Measurements from ENCODE around the gene ZCCHC14. TPM values are rescaled to one million over a fixed set of nuclear protein-coding genes. Genes with fewer than 3 reads are reported as not detected.
"Not testable (repeated sequence)": the region's sequence is repeated elsewhere in the genome, so short reads cannot be mapped to it uniquely, and the experiment has no call there.

The ZCCHC14 gene
- total RNA-seq, 2 experiments from 2014 or later: 4.6 to 5.9 TPM

DNA sequence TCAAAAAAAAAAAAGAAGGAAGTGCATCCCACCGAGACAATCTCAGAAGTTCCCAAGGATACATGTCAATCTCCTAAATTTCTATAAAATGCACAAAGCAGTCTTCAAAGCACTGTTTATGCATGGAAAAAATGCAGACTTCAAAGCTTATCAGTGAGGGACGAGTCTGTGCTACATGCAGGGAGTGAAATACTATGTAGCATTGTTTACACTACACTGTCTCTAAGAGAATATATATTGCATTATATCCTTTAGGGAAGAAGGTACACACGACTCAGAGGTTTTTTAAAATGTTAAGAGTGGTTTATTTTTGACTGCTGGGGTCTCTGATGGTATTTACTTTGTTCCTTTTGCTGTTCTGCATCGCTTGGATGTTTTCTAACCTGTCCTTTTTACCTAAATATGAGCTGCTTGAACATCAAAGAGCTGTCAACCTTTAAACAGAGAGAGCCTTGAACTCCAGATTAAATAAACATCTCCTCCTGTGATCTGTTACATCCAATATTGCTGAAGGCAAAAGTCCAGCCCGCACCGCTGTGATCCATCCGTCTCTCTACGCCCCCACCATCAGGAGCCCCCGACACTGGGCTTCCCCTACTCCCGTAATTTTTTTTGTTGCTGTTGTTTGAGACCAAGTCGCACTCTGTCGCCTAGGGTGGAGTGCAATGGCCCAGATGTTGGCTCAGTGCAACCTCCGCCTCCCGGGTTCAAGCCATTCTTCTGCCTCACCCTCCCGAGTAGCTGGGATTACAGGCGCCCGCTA, 110.6 kb downstream of the ZCCHC14 start:
- no peak for DNase-seq
- intact Hi-C loops (cut with micrococcal nuclease): no loop called here
- Mint-ChIP-seq H3K9me3 (no peaks in the 10 kb centered on the region), H3K27me3 (peaks cover 2% of the 10 kb centered on the region), H3K27ac (peak overlapping the region; percentile 94), H3K4me1 (ENCODE audit: low read depth) (peaks cover 45% of the 10 kb centered on the region), H3K4me3 (peak overlapping the region; percentile 77), H3K36me3 (ENCODE audit: low read depth) (peaks cover 23% of the 10 kb centered on the region)
- TF ChIP-seq, protein P1, sequence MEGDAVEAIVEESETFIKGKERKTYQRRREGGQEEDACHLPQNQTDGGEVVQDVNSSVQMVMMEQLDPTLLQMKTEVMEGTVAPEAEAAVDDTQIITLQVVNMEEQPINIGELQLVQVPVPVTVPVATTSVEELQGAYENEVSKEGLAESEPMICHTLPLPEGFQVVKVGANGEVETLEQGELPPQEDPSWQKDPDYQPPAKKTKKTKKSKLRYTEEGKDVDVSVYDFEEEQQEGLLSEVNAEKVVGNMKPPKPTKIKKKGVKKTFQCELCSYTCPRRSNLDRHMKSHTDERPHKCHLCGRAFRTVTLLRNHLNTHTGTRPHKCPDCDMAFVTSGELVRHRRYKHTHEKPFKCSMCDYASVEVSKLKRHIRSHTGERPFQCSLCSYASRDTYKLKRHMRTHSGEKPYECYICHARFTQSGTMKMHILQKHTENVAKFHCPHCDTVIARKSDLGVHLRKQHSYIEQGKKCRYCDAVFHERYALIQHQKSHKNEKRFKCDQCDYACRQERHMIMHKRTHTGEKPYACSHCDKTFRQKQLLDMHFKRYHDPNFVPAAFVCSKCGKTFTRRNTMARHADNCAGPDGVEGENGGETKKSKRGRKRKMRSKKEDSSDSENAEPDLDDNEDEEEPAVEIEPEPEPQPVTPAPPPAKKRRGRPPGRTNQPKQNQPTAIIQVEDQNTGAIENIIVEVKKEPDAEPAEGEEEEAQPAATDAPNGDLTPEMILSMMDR (IDR thresholded peaks at IDR 0.05): no peak
- ChIA-PET POLR2A (interaction anchor here (0.9 to 4.5 kb wide), 6 partner anchors 8 to 65 kb away, joined by 3 to 34 read pairs (median 5); partner anchors contain the start of genes C16orf95 and MAP1LC3B), CTCF (interaction anchor here (0.7 to 5.4 kb wide), 7 partner anchors 12 to 489 kb away, joined by 3 to 32 read pairs (median 3); partner anchors contain the start of gene C16orf95)
- no peak for ATAC-seq

DNA sequence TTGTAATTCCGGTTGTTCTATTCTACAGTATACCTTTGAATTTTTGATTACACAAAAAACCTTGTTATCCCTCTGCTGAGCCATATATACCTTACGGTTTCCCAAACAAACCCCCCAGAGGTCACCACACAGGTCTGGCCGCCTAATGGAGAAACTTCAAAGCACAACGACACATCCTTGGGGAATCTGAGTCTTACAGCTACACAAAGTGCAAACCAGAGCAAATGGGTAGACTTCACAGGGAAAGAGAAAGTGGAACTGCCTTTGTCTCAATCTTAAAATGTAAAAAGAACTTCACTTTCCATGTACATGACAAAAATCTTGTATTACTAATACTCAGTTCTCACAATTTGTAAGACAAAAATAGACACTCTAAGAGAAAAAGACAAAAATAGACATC, 111.9 kb downstream of the ZCCHC14 start:
- Mint-ChIP-seq H3K9me3 (no peaks in the 10 kb centered on the region), H3K27ac (peak overlapping the region; percentile 86), H3K36me3 (ENCODE audit: low read depth) (peaks cover 29% of the 10 kb centered on the region), H3K4me1 (ENCODE audit: low read depth) (peaks cover 48% of the 10 kb centered on the region), H3K4me3 (peak overlapping the region; percentile 77), H3K27me3 (peaks cover 2% of the 10 kb centered on the region)
- intact Hi-C loops (cut with micrococcal nuclease): no loop called here
- ChIA-PET CTCF (interaction anchor here (5.4 kb wide), 1 partner anchor 14 kb away, joined by 32 read pairs; no protein-coding TSS in a partner anchor), POLR2A (interaction anchor here (1.1 to 4.5 kb wide), 3 partner anchors 49 to 111 kb away, joined by 3 to 32 read pairs (median 3); partner anchors contain the start of gene C16orf95)
- ATAC-seq: no peak
- TF ChIP-seq, protein P1 (IDR thresholded peaks at IDR 0.05): no peak
- no peak for DNase-seq

GRCh38 chr16:87380403-87380802, 112.4 kb downstream of the ZCCHC14 start:
- ChIA-PET POLR2A (interaction anchor here (0.5 to 4.5 kb wide), 3 partner anchors 48 to 330 kb away, joined by 3 to 32 read pairs (median 3); partner anchors contain the start of gene C16orf95), CTCF (no interaction called here)
- TF ChIP-seq, protein P1 (IDR thresholded peaks at IDR 0.05): no peak
- Mint-ChIP-seq H3K27me3 (peaks cover 2% of the 10 kb centered on the region), H3K4me3 (peak overlapping the region; percentile 77), H3K36me3 (ENCODE audit: low read depth) (peaks cover 32% of the 10 kb centered on the region), H3K4me1 (ENCODE audit: low read depth) (peaks cover 53% of the 10 kb centered on the region), H3K27ac (peak overlapping the region; percentile 86), H3K9me3 (no peaks in the 10 kb centered on the region)
- intact Hi-C loops (cut with micrococcal nuclease): no loop called here
- DNase-seq: peak; percentile 11
- ATAC-seq: no peak

GRCh38 chr16:87379312-87379752, 113.5 kb downstream of the ZCCHC14 start:
- intact Hi-C loops (cut with micrococcal nuclease): not testable (repeated sequence)

DNA sequence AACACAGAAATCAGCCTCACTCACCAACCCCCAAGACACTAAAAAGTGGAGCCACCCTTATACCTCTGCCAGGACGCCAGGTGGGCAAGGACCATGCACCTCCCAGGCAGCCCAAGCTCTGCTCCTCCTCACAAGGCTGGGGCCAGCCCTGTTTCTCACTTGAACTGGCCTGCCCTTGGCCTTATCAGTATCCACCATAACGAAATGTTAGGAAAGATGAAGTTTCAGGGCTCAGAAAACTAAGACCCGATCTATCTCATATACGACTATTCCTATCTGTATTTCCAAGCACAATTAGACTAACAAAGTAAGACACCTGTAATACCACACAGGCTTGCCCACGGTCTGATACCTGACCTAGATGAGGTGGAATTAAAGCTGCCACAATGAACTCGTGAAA, 116.2 kb downstream of the ZCCHC14 start:
- Mint-ChIP-seq H3K9me3 (no peaks in the 10 kb centered on the region), H3K4me1 (ENCODE audit: low read depth) (peaks cover 52% of the 10 kb centered on the region), H3K4me3 (no peak overlapping the region), H3K36me3 (ENCODE audit: low read depth) (peaks cover 36% of the 10 kb centered on the region), H3K27me3 (no peaks in the 10 kb centered on the region), H3K27ac (no peak overlapping the region)
- ATAC-seq (no peak), DNase-seq (no peak)
- CTCF ChIA-PET: no interaction called here
- POLR2A ChIA-PET: no interaction called here
- intact Hi-C loops (cut with micrococcal nuclease): no loop called here
- TF ChIP-seq, protein P1 (IDR thresholded peaks at IDR 0.05): no peak

More at GRCh38 chr16:87379312-87379752, 113.5 kb downstream of the ZCCHC14 start:
- Mint-ChIP-seq H3K36me3 (ENCODE audit: low read depth) (peaks cover 32% of the 10 kb centered on the region), H3K4me1 (ENCODE audit: low read depth) (peaks cover 52% of the 10 kb centered on the region)
- H3K4me3 Mint-ChIP-seq, POLR2A ChIA-PET, H3K9me3 Mint-ChIP-seq, H3K27me3 Mint-ChIP-seq, ATAC-seq, DNase-seq, CTCF ChIA-PET, H3K27ac Mint-ChIP-seq: not testable (repeated sequence)

Measured in activated CD8-positive, alpha-beta T cell treated with anti-CD3 and anti-CD28 coated beads for 36 hours (primary cell).